ENCODE results near the gene SRC.

DNA sequence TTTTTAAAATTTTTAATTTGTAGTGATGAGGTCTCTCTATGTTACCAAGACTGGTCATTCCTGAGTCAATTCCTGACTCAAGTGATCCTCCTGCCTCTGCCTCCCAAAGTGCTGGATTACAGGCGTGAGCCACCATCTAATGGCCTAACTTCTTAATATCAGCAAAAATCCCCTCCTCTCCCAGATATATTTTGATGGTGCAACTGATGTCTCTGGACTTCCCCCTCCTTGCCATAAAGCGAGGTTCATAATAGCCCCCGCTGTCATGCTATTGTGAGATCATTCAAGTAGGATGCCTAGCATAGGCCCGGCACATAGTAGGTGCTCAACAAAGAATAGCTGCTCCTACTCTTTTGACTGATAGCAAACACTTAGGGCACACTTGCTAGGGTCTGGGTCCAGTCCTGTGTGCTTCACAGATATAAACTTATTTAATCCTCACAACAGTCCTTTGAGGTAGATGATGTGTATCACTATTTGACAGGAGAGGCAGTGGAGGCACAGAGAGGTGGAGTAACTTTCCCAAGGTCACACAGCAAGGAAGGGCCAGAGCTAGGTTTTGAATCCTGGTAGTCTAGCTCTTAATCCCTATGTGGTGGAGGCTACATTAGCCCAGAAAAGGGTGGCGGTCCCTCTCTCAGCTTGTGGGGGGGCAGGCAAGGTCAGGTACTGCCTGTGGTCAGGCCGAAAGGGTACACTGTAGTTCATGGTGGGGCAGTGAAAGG lies 14.6 kb downstream of the SRC start:
- TF ChIP-seq, protein P1, sequence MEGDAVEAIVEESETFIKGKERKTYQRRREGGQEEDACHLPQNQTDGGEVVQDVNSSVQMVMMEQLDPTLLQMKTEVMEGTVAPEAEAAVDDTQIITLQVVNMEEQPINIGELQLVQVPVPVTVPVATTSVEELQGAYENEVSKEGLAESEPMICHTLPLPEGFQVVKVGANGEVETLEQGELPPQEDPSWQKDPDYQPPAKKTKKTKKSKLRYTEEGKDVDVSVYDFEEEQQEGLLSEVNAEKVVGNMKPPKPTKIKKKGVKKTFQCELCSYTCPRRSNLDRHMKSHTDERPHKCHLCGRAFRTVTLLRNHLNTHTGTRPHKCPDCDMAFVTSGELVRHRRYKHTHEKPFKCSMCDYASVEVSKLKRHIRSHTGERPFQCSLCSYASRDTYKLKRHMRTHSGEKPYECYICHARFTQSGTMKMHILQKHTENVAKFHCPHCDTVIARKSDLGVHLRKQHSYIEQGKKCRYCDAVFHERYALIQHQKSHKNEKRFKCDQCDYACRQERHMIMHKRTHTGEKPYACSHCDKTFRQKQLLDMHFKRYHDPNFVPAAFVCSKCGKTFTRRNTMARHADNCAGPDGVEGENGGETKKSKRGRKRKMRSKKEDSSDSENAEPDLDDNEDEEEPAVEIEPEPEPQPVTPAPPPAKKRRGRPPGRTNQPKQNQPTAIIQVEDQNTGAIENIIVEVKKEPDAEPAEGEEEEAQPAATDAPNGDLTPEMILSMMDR (IDR thresholded peaks at IDR 0.05 in 4 of 5, conservative IDR thresholded peaks at IDR 0.05 in 1 of 5): no peak
- TF ChIP-seq POLR2A (IDR thresholded peaks at IDR 0.05): no peak

All from gastrocnemius medialis (tissue), 4 donors.